GM19238 (cell line): ENCODE results near the gene FNDC1.

Experiments used
- DNase-seq: peaks from one replicate; pipeline ENCODE4 v3.0.0; 2011; ENCODE audit warnings: low spot score; ENCODE audit not compliant: insufficient read length

FNDC1 gene

GRCh38 chr6:159204605-159205004, 35.4 kb downstream of the FNDC1 start:
- no peak for DNase-seq

DNA sequence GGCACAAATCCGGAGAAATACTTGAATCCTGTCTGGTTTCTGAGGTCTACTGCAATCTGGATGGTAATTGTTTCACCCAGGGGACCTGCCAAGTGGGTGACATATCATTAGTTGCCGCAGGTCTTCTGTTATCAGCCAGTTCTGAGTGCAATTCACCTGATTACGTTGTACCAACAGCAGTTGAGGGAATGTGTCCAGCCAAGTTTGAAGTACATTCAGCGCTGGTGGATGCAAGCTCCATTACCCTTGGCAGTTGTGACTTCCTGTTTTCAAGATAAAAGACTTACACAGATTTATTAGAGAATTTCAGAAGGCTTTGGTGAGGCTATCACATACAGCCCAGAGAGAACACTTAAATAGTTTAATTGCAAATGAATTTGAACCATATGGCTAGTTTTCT, 42.8 kb downstream of the FNDC1 start:
- no peak for DNase-seq

DNA sequence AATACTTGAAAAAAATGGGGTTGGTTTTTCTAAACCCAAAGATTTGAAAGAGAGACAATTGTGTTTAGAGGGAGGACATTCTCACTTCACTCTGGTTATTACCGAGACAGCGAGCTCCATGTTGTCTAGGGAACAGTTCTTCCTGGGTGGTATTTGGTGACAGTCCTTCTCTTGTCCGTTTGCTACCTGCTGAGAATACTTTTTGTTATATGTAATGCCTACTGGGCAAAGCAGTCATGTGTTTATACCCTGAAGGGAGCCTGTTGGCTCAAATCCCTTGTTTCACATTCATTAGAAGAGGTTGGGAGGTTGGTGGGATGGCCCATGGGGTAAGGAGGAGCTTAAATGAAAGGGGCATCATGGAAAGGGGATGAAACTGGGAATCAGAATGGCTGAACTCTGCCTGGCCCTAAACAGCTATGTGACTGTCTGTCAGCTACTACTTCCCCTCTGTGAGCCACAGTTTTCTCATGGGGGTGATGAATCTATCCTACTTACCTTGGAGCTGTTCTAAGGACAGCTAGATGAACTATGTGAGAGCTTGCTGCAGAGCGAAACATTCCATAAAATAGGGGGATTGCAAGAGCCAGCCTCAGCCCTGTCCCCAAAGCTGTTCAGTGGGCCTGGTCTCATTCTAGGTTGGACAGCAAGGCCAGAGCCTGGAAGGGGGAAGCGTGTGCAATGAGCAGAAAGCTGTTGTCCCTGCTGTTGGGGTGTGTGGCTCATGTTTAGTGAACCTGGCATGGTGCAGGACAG, 43.5 kb downstream of the FNDC1 start:
- no peak for DNase-seq

DNA sequence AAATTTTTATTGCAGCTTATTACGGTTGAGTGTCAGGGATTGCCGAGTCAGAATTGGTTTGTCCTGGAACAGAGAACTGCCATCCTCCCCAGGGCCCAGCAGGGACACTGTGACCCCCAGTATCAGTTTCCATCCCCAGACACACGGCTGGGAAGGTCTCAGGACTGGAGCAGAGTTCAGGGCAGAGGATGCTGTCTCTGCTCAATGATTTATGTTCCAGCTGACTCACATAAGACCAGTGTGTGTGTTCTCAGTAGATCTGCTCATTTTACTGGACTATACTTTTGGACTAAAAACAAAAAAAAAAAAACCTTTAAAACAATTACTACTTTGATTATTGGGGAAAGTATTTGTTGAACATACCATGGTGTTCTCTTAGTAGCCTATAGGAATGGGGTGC, 44.2 kb downstream of the FNDC1 start:
- DNase-seq, result no peak

DNA sequence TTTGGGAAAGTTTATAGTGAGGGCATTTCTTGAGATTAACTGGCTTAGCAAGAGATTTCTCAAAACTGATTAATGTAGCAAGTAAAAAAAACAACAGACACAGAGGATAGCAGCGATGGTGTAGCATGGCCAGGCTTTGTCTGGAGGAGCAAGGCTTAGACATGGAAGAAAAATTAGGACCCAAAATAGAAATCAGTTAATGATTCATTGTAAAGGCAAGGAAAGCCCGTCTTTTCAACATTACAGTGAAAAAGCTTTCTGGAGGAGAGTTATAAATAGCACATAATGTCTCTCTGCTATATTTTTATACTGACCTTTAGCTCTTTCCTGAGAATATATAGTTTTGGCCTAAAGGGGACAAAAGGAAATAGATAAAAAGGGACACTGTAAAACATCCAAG, 45.1 kb downstream of the FNDC1 start:
- DNase-seq, result no peak

GRCh38 chr6:159217595-159218275, 48.5 kb downstream of the FNDC1 start:
- peak; percentile 27 for DNase-seq

GRCh38 chr6:159220093-159220492, 50.9 kb downstream of the FNDC1 start:
- DNase-seq, result no peak

DNA sequence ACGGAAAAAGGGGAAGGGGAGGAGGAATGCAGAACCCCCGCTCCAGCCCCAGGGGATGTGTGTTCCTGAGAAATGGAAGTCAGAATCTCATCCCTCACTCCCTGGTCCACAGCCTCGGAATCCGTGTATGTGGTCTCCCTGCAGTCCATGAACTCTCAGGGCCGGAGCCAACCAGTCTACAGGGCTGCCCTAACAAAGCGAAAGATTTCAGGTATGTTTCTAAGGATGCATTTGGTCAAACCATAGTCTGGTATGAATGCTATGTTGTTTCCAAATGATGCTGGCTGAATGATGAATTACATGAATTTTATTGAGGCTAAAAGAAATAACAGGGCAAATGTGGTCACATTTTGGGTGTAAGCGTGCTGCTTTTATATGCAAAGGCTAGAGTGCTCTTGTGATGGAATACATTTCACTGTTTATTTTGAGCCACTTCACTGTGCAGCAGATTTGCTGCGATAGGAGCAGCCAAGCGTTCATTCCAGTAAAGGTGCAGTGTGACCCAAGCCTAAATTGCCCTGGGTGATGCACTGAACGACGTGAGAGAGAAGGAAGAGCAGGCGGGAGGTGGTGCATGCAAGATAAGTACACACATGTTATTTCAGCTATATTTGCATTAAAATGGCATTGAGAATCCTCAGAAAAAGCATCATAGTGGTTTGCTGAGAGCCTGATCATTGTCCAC, 52.4 kb downstream of the FNDC1 start:
- DNase-seq, result no peak

DNA sequence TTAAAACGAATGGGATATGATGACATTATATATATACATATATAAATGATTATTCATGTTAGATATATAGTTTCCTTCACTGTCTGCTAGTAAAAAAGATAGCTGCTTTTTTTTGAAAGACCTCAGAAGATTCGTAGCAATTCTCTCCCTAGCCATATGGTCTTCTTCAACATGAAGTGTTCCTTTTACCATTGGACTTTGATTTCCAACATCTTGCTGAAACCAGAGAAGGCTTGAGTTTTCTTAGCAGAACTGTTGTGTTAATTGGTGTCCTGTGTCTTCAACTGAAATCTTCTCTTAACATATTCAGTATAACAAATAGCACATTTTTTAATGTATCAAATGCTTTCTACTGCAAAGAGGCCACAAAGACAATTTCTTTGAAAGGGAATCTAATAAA, 55.3 kb downstream of the FNDC1 start:
- no peak for DNase-seq

DNA sequence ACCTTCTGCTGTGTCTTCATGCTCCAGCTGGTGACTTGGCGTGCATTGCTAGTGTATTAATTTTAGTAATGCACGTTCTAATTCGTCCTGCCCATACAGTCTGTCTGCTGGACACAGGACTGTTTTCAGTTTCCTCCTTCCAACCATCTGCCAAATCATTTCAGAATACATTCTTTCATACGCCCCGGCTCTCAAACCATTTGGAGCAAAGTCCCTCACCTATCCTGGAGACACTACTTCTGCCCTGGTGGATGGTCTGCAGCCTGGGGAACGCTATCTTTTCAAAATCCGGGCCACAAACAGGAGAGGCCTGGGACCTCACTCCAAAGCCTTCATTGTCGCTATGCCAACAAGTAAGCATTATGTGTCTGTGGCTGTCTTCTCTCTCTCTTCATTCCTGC, 60.5 kb downstream of the FNDC1 start:
- no peak for DNase-seq

- DNase-seq, result no peak
These were observed 63.0 kb downstream of the FNDC1 start for GRCh38 chr6:159232106-159232645.

- no peak for DNase-seq
These were observed 63.6 kb downstream of the FNDC1 start for GRCh38 chr6:159232751-159233150.

DNA sequence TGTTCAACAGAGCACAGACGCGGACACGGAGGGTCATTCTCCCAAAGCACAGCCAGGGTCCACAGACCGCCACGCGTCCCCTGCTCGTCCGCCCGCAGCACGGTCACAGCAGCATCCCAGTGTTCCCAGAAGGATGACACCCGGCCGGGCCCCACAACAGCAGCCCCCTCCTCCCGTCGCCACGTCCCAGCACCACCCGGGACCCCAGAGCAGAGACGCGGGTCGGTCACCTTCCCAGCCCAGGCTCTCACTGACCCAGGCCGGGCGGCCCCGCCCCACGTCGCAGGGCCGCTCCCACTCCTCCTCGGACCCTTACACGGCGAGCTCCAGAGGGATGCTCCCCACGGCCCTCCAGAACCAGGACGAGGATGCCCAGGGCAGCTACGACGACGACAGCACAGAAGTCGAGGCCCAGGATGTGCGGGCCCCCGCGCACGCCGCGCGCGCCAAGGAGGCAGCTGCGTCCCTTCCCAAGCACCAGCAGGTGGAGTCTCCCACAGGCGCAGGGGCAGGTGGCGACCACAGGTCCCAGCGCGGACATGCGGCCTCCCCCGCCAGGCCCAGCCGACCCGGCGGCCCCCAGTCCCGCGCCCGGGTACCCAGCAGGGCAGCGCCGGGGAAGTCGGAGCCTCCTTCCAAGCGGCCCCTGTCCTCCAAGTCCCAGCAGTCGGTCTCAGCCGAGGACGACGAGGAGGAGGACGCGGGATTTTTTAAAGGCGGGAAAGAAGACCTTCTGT, 64.3 kb downstream of the FNDC1 start:
- DNase-seq, result no peak

GRCh38 chr6:159234102-159234553, 64.9 kb downstream of the FNDC1 start:
- DNase-seq, result no peak

GRCh38 chr6:159238920-159239558, 69.8 kb downstream of the FNDC1 start:
- no peak for DNase-seq

DNA sequence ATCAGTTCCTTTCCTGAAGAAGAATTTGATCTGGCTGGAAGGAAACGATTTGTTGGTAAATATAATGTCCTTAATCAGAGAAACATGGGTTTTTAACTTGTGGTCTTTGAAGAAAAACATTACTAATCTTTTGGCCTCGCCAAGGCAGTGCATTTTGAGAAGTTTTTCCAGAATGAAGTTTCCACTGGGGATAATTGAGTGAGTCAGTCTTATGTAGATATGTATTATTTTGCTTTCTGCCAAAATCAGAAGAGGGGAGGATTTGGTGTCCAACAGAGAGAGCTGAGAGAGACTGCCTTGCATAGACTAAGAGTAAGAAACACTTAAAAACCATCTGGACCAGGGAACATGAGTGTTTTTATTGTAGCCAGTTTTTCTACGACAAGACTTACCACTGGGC, 79.9 kb downstream of the FNDC1 start:
- DNase-seq, result no peak

- no peak for DNase-seq
These were observed 80.6 kb downstream of the FNDC1 start for GRCh38 chr6:159249752-159250151.

- no peak for DNase-seq
These were observed 81.4 kb downstream of the FNDC1 start for GRCh38 chr6:159250633-159251032.

- no peak for DNase-seq
These were observed 83.8 kb downstream of the FNDC1 start for GRCh38 chr6:159252955-159253508.

DNA sequence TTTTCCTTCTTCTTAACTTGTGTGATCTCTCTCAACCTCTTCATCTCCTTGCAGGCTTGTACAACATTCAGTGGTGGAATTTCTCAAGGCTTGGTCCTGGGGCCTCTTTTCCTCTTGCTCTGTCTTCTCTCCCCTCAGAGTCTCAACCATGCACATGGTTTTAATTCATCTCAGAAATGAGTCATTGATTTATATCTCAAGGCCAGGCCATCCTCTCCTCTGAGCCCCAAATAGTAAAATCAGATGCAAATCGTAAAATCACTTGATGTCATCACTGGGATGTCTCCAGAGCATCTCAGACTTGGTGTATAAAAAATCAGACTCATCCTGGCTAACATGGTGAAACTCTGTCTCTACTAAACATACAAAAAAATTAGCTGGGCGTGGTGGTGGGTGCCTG, 85.0 kb downstream of the FNDC1 start:
- DNase-seq, result no peak
